ENCODE results near the gene ST3GAL2. TPM values are rescaled to one million over a fixed set of nuclear protein-coding genes. Genes with fewer than 3 reads are reported as not detected.

Gene ST3GAL2
- polyA plus RNA-seq, 1 donor from 2014 or later: 9.7 TPM

GRCh38 chr16:70473446-70474319 is 34.8 kb upstream of the ST3GAL2 start:
- peak overlapping the region in 1 of 4 donors; percentile 23 for H3K4me3 Mint-ChIP-seq
- no peaks in the 10 kb centered on the region for H3K27me3 Mint-ChIP-seq
- H3K9me3 Mint-ChIP-seq: no peaks in the 10 kb centered on the region
- peak overlapping the region in 1 of 3 donors; percentile 95 for H3K27ac Mint-ChIP-seq
- peaks cover 0 to 5% (median 0%) of the 10 kb centered on the region in 3 donors for H3K4me1 Mint-ChIP-seq
- H3K36me3 Mint-ChIP-seq: peaks cover 1% of the 10 kb centered on the region

DNA sequence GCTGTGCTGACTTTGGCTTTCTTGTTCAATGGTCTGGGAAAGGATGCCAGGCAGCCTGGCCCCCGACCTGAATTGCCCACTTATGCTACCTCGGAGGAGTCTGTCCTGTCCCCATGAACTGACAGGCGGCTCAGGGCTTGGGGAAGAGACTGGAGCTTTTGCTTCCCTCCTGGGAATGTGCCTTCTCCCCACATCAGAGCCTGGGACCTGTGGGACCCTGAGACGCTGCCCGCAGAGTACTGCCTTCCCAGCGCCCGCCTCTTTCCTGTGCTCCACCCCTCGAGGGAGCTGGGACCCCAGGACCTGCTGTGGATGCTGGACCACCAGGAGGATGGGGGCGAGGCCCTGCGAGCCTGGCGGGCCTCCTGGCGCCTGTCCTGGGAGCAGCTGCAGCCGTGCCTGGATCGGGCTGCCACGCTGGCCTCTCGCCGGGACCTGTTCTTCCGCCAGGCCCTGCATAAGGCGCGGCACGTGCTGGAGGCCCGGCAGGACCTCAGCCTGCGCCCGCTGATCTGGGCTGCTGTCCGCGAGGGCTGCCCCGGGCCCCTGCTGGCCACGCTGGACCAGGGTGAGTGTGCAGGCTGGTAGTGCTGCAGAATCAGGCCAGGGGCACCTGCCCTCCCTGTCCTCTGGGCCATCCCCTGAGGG is 34.0 kb upstream of the ST3GAL2 start:
- Mint-ChIP-seq H3K27ac (no peak overlapping the region), H3K4me1 (peaks cover 0 to 5% (median 0%) of the 10 kb centered on the region in 3 donors), H3K9me3 (no peaks in the 10 kb centered on the region), H3K27me3 (no peaks in the 10 kb centered on the region), H3K36me3 (peaks cover 1% of the 10 kb centered on the region), H3K4me3 (no peak overlapping the region)

GRCh38 chr16:70470927-70471341 is 32.0 kb upstream of the ST3GAL2 start:
- Mint-ChIP-seq H3K36me3 (peaks cover 1% of the 10 kb centered on the region), H3K27ac (no peak overlapping the region), H3K27me3 (no peaks in the 10 kb centered on the region), H3K9me3 (no peaks in the 10 kb centered on the region), H3K4me3 (no peak overlapping the region), H3K4me1 (no peaks in the 10 kb centered on the region)

DNA sequence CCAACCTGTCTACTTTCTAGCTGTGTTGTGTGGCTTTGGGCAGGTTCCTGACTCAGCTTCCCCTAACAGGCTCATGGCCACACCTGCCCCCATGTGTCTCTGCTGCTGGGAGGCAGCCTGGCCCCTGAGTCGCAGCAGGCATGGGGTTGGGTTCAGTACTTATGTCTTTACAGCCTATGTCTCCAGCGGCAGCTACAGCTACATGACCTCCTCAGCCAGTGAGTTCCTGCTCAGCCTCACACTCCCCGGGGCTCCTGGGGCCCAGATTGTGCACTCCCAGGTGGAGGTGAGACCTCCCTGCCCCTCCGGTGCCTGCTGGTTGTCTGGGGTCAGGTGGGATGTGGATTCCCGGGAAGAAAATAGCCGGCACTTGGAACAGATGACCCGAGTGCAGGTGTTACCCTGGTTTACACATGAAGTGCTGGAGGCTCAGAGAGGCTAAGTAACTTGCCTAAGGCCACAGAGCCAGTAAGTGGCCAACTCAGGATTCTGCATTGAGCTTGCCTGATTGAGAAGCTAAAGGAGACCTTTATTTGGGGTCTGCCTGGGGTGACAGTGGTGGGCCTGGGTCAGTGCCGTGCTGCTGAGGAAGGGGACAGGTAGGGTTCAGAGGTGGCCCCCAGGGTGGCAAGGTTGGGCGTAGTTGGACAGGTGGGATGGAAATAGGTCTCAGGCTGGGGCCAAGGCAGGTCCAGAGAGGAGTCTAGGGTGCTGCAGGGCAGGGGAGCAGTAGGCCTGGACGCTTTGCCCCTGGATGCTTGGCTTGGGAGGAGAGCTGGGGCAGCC is 31.4 kb upstream of the ST3GAL2 start:
- H3K27me3 Mint-ChIP-seq: no peaks in the 10 kb centered on the region
- H3K9me3 Mint-ChIP-seq: no peaks in the 10 kb centered on the region
- H3K36me3 Mint-ChIP-seq: no peaks in the 10 kb centered on the region
- H3K4me1 Mint-ChIP-seq: no peaks in the 10 kb centered on the region
- H3K27ac Mint-ChIP-seq: no peak overlapping the region
- H3K4me3 Mint-ChIP-seq: no peak overlapping the region

- Mint-ChIP-seq H3K4me3 (no peak overlapping the region), H3K27ac (peak overlapping the region in 1 of 3 donors; percentile 73), H3K9me3 (no peaks in the 10 kb centered on the region), H3K4me1 (no peaks in the 10 kb centered on the region), H3K36me3 (no peaks in the 10 kb centered on the region), H3K27me3 (no peaks in the 10 kb centered on the region)
These were observed 30.1 kb upstream of the ST3GAL2 start for GRCh38 chr16:70468776-70469525.

DNA sequence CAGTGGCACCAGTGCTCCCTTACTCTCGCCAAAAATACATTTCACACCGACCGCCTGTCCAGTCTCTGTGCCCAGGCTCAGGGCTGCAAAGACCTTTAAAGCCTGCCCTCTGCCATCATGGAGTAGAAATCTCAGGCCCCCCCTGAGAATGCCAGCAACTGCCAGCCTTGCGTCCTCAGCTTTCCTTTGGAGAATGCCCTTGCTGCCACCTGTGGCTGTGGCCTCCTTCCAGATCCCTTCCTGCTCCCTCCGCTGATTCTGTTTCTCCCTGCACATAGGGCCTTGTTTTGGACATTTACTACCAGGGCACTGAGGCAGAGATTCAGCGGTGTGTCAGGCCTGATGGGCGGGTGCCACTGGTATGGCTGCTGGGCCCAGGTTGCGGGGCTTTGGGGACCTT is 28.7 kb upstream of the ST3GAL2 start:
- H3K27ac Mint-ChIP-seq: no peak overlapping the region
- no peaks in the 10 kb centered on the region for H3K36me3 Mint-ChIP-seq
- H3K9me3 Mint-ChIP-seq: no peaks in the 10 kb centered on the region
- H3K4me1 Mint-ChIP-seq: no peaks in the 10 kb centered on the region
- no peak overlapping the region for H3K4me3 Mint-ChIP-seq
- H3K27me3 Mint-ChIP-seq: no peaks in the 10 kb centered on the region

GRCh38 chr16:70467113-70467512 is 28.2 kb upstream of the ST3GAL2 start:
- H3K4me3 Mint-ChIP-seq: no peak overlapping the region
- no peak overlapping the region for H3K27ac Mint-ChIP-seq
- no peaks in the 10 kb centered on the region for H3K27me3 Mint-ChIP-seq
- no peaks in the 10 kb centered on the region for H3K36me3 Mint-ChIP-seq
- no peaks in the 10 kb centered on the region for H3K4me1 Mint-ChIP-seq
- no peaks in the 10 kb centered on the region for H3K9me3 Mint-ChIP-seq

DNA sequence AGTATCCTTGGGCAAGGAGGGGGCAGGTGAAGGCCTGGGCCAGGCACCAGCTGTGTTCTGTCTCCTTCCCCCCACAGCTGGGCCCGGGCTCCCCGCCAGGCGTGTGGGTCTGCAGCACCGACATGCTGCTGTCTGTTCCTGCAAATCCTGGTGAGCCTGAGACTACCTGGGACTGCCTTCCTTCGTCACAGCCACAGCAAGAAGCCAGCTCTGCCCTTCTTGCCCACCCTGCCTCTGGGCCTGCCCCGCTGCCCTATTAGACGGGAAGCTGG is 27.8 kb upstream of the ST3GAL2 start:
- H3K4me3 Mint-ChIP-seq: no peak overlapping the region
- no peaks in the 10 kb centered on the region for H3K9me3 Mint-ChIP-seq
- no peaks in the 10 kb centered on the region for H3K27me3 Mint-ChIP-seq
- H3K27ac Mint-ChIP-seq: no peak overlapping the region
- peaks cover 2% of the 10 kb centered on the region for H3K36me3 Mint-ChIP-seq
- no peaks in the 10 kb centered on the region for H3K4me1 Mint-ChIP-seq

DNA sequence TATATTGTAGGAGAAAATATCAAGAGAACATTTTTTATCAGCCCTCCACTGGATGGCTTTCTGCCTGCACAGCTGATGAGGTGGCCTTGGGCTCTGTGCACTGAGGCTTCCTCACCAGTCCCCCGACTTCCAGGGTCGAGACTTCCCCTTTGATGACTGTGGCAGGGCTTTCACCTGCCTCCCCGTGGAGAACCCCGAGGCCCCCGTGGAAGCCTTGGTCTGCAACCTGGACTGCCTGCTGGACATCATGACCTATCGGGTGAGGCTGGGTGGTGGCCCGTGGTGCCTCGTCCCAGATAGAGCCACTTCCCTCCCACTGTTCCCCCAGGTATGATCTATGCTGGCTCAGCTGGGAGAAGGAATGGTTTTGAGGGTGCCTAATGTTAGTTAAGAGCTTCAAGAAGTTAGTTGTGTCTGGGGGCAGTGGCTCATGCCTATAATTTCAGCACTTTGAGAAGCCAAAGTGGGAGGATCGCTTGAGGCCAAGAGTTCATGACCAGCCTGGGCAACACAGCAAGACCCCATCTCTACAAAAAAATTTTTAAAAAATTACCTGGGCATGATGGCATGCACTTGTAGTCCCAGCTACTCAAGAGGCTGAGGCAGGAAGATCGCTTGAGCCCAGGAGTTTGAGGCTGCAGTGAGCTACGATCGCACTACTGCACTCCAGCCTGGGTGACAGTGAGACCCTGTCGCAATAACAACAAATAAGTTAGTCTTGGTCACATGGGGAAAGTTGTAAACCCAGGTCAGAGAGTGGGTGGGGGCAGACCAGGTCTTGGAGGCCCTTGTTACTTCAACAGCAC is 27.3 kb upstream of the ST3GAL2 start:
- H3K27ac Mint-ChIP-seq: no peak overlapping the region
- peaks cover 2% of the 10 kb centered on the region for H3K36me3 Mint-ChIP-seq
- no peak overlapping the region for H3K4me3 Mint-ChIP-seq
- peaks cover 0 to 2% (median 0%) of the 10 kb centered on the region in 3 donors for H3K4me1 Mint-ChIP-seq
- no peaks in the 10 kb centered on the region for H3K9me3 Mint-ChIP-seq
- H3K27me3 Mint-ChIP-seq: no peaks in the 10 kb centered on the region

DNA sequence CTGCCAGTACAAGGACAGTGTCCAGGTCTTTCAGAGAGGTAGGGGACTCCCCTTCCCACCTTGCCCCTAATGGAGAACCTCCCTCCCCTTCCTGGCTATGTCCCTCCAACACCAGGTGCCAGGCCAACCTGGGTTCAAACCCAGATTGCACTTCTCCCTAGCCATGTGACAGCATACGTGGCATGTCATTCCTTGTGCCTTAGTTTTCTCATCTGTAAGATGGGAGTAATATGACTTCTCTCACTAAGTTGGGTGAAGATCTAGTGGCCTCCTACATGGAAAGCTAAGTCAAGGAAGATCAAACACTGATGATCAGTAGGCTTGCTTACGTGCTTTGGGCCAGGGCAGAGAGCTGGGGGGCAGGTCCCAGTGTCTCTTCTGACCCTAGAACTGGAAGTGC is 24.3 kb upstream of the ST3GAL2 start:
- Mint-ChIP-seq H3K9me3 (no peaks in the 10 kb centered on the region), H3K36me3 (peaks cover 2% of the 10 kb centered on the region), H3K4me3 (no peak overlapping the region), H3K27me3 (no peaks in the 10 kb centered on the region), H3K27ac (no peak overlapping the region), H3K4me1 (peaks cover 0 to 2% (median 0%) of the 10 kb centered on the region in 3 donors)

GRCh38 chr16:70460737-70461261 is 21.9 kb upstream of the ST3GAL2 start:
- Mint-ChIP-seq H3K4me3 (no peak overlapping the region), H3K9me3 (no peaks in the 10 kb centered on the region), H3K27ac (no peak overlapping the region), H3K36me3 (peaks cover 2% of the 10 kb centered on the region), H3K27me3 (no peaks in the 10 kb centered on the region), H3K4me1 (peaks cover 2 to 5% (median 5%) of the 10 kb centered on the region in 3 donors)

DNA sequence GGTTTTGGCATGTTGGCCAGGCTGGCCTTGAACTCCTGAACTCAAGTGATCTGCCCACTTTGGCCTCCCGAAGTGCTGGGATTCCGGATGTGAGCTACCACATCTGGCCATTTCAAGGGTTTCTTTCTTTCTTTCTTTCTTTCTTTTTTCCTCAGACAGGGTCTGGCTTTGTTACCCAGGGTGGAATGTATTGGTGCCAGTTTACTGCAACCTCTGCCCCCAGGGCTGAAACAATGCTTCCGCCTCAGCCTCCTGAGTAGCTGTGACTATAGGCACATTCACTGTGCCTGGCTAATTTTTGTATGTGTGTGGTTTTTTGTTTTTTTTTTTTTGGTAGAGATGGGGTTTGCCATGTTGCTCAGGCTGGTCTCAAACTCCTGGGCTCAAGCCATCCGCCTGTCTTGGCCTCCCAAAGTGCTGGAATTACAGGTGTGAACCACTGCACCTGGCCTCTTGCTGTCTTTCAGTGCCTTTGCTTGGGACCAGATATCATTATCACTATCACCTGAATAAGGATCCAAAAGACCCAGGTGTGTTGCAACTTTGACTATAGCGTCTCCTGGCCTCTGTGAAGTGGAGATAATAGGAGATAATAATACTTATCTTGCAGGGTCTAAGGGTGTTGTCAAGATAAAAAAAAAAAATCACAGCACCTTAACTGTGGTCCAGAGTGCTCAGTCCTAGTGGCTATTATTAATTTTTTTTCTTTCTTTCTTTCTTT is 18.7 kb upstream of the ST3GAL2 start:
- peak overlapping the region in 1 of 4 donors; percentile 59 for H3K4me3 Mint-ChIP-seq
- H3K9me3 Mint-ChIP-seq: no peaks in the 10 kb centered on the region
- no peaks in the 10 kb centered on the region for H3K27me3 Mint-ChIP-seq
- H3K36me3 Mint-ChIP-seq: peaks cover 2% of the 10 kb centered on the region
- H3K27ac Mint-ChIP-seq: no peak overlapping the region
- H3K4me1 Mint-ChIP-seq: peaks cover 10 to 14% (median 10%) of the 10 kb centered on the region in 3 donors

DNA sequence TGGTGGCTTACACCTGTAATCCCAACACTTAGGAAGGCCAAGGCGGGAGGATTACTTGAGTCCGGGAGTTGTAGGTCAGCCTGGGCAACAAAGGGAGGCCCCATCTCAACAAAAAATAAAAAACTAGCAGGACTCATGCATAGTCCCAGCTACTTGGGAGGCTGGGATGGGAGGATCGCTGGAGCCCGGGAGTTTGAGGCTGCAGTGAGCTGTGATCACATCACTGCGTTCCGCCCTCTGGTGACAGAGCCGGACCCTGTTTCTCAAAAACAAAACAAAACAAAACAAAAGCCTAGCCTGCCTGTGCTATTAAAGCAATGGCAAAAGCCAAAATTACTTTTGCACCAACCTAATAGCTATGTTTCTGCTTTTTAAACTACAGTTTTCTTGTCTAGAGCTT is 17.0 kb upstream of the ST3GAL2 start:
- no peaks in the 10 kb centered on the region for H3K36me3 Mint-ChIP-seq
- no peaks in the 10 kb centered on the region for H3K9me3 Mint-ChIP-seq
- H3K27ac Mint-ChIP-seq: peak overlapping the region in 1 of 3 donors; percentile 81
- H3K4me1 Mint-ChIP-seq: peaks cover 8 to 14% (median 10%) of the 10 kb centered on the region in 3 donors
- no peaks in the 10 kb centered on the region for H3K27me3 Mint-ChIP-seq
- H3K4me3 Mint-ChIP-seq: peak overlapping the region in 2 of 4 donors; percentile 30 to 84

All from IgD-negative memory B cell (primary cell).